ENCODE measurements around the gene SEMA4F. TPM values are rescaled to one million over a fixed set of nuclear protein-coding genes. Genes with fewer than 3 reads are reported as not detected.
A peak's percentile ranks its signal among the peaks of the same experiment; 100 is the strongest.

SEMA4F gene
- 10 to 100 TPM in 2 of 5 donors, 1 to 10 TPM in 3; 2.6 to 65.3 (median 4.2) TPM for total RNA-seq
- polyA plus RNA-seq, result 1 to 10 TPM in 1 of 3 donors, under 1 TPM in 2; 0.46 to 1.6 (median 0.98) TPM
- long read RNA-seq, donor 1, result 0 reads
- long read RNA-seq, donor 2, result 0 reads
- long read RNA-seq, donor 3, full-length matches to known transcripts, result 1 of 1 reads
- long read RNA-seq, donor 3, partial matches to known transcripts, result 0 of 1 reads
- long read RNA-seq, donor 3, other reads (novel, unspliced or antisense), result 0 of 1 reads
- long read RNA-seq, donor 4, result 0 reads
- long read RNA-seq, donor 5, full-length matches to known transcripts, result 1 of 1 reads
- long read RNA-seq, donor 5, partial matches to known transcripts, result 0 of 1 reads
- long read RNA-seq, donor 5, other reads (novel, unspliced or antisense), result 0 of 1 reads
- long read RNA-seq, donor 6, result 0 reads
- long read RNA-seq, donor 7, result 0 reads
- long read RNA-seq, donor 8, result 0 reads
- long read RNA-seq, donor 9, result 0 reads
- long read RNA-seq, donor 10, full-length matches to known transcripts, result 1 of 1 reads
- long read RNA-seq, donor 10, partial matches to known transcripts, result 0 of 1 reads
- long read RNA-seq, donor 10, other reads (novel, unspliced or antisense), result 0 of 1 reads

- Histone ChIP-seq H3K27ac (peak within 1 kb of the TSS; percentile 56 to 80 (median 58)), H3K4me3 (peak within 1 kb of the TSS; percentile 59 to 78 (median 66)), H3K9me3 (no peaks in the 10 kb centered on the region), H3K27me3 (peaks cover 0 to 3% (median 0%) of the 10 kb centered on the region in 3 donors), H3K4me1 (peaks cover 4 to 15% (median 11%) of the 10 kb centered on the region in 4 donors), H3K36me3 (peaks cover 0 to 19% (median 10%) of the 10 kb centered on the region in 4 donors)
- TF ChIP-seq POLR2A (IDR thresholded peaks at IDR 0.05) (no peak), POLR2AphosphoS5 (IDR thresholded peaks at IDR 0.05) (peak in 2 of 3 donors; percentile 28 to 62)
- WGBS, 5 donors, result 1 to 2% (median 1%) methylated on average over 35 to 79 of the region's 79 CpGs
- intact Hi-C loops (cut with DNase I; ENCODE audit: low total_unique reads), result no loop called here
- DNase-seq, result peak; percentile 98
Observed at GRCh38 chr2:74653985-74654882, at the start of gene SEMA4F. Gene SEMA4F (plus strand): TSS chr2:74654247. CDS start chr2:74654377, 130 bp downstream.

- H3K4me1 ChIP-seq, result no peaks in the 10 kb centered on the region
- intact Hi-C loops (cut with DNase I; ENCODE audit: low total_unique reads), result no loop called here
Observed at GRCh38 chr2:74606927-74607326, 47.1 kb upstream of the SEMA4F start.

GRCh38 chr2:74617122-74617521, 36.9 kb upstream of the SEMA4F start:
- intact Hi-C loops (cut with DNase I; ENCODE audit: low total_unique reads), result no loop called here
- DNase-seq, result no peak
- whole genome bisulfite sequencing, 5 donors, result 86 to 97% (median 93%) methylated on average over 3 of the region's 3 CpGs
- H3K9me3 ChIP-seq, result no peaks in the 10 kb centered on the region
- H3K36me3 ChIP-seq, result no peaks in the 10 kb centered on the region
- no peak overlapping the region for H3K27ac ChIP-seq
- H3K27me3 ChIP-seq, result peaks cover 0 to 31% (median 0%) of the 10 kb centered on the region in 3 donors
- H3K4me3 ChIP-seq, result no peak overlapping the region
- no peaks in the 10 kb centered on the region for H3K4me1 ChIP-seq
- no peak for TF ChIP-seq EP300 (IDR thresholded peaks at IDR 0.05)
- TF ChIP-seq POLR2A (IDR thresholded peaks at IDR 0.05), result no peak
- no peak for TF ChIP-seq CTCF (IDR thresholded peaks at IDR 0.05)
- TF ChIP-seq POLR2AphosphoS5 (IDR thresholded peaks at IDR 0.05), result no peak

More at GRCh38 chr2:74606927-74607326, 47.1 kb upstream of the SEMA4F start:
- Histone ChIP-seq H3K27ac (no peak overlapping the region), H3K36me3 (no peaks in the 10 kb centered on the region), H3K9me3 (no peaks in the 10 kb centered on the region), H3K27me3 (peaks cover 0 to 36% (median 4%) of the 10 kb centered on the region in 3 donors), H3K4me3 (no peak overlapping the region)
- TF ChIP-seq EP300 (IDR thresholded peaks at IDR 0.05) (no peak), POLR2AphosphoS5 (IDR thresholded peaks at IDR 0.05) (no peak), POLR2A (IDR thresholded peaks at IDR 0.05) (no peak), CTCF (IDR thresholded peaks at IDR 0.05) (no peak)
- no peak for DNase-seq
- 59 to 69% (median 66%) methylated on average over 5 of the region's 5 CpGs for WGBS, 5 donors

- H3K36me3 ChIP-seq, result no peaks in the 10 kb centered on the region
- intact Hi-C loops (cut with DNase I; ENCODE audit: low total_unique reads), result no loop called here
- WGBS, 5 donors, result 67 to 86% (median 82%) methylated on average over 6 of the region's 6 CpGs
- no peaks in the 10 kb centered on the region for H3K9me3 ChIP-seq
- TF ChIP-seq CTCF (IDR thresholded peaks at IDR 0.05) (no peak), POLR2AphosphoS5 (IDR thresholded peaks at IDR 0.05) (no peak), POLR2A (IDR thresholded peaks at IDR 0.05) (no peak)
- H3K27me3 ChIP-seq, result peaks cover 0 to 20% (median 0%) of the 10 kb centered on the region in 3 donors
- H3K27ac ChIP-seq, result no peak overlapping the region
- H3K4me3 ChIP-seq, result no peak overlapping the region
- no peak for DNase-seq
- no peaks in the 10 kb centered on the region for H3K4me1 ChIP-seq
Observed at GRCh38 chr2:74618410-74619083, 35.5 kb upstream of the SEMA4F start.

All from stomach (tissue), 19 donors.